GM19043 (cell line): Measurements from ENCODE around the gene TP73.
"Not testable (repeated sequence)": the region's sequence is repeated elsewhere in the genome, so short reads cannot be mapped to it uniquely, and the experiment has no call there.

Experiments
- ATAC-seq: cut with Tn5 transposase; IDR thresholded peaks from one replicate; pipeline ENCODE4 v1.9.1; 2021; ENCODE audit warnings: low read depth; ENCODE audit not compliant: unreplicated experiment

The TP73 gene

GRCh38 chr1:3721955-3722465, 69.7 kb downstream of the TP73 start:
- no peak for ATAC-seq

- no peak for ATAC-seq
These were observed 70.5 kb downstream of the TP73 start for GRCh38 chr1:3722846-3723245.

- not testable (repeated sequence) for ATAC-seq
These were observed 72.2 kb downstream of the TP73 start for GRCh38 chr1:3724416-3725030.

GRCh38 chr1:3725366-3725765, 73.0 kb downstream of the TP73 start:
- ATAC-seq: no peak

- ATAC-seq: no peak
These were observed 74.9 kb downstream of the TP73 start for GRCh38 chr1:3727042-3727824.

GRCh38 chr1:3727825-3728776, 75.8 kb downstream of the TP73 start:
- no peak for ATAC-seq

- no peak for ATAC-seq
These were observed 77.6 kb downstream of the TP73 start for GRCh38 chr1:3729594-3730542.

- no peak for ATAC-seq
These were observed 78.4 kb downstream of the TP73 start for GRCh38 chr1:3730543-3731247.

- ATAC-seq: no peak
These were observed 79.5 kb downstream of the TP73 start for GRCh38 chr1:3731583-3732433.

GRCh38 chr1:3732434-3733093, 80.2 kb downstream of the TP73 start:
- no peak for ATAC-seq

GRCh38 chr1:3733094-3733882, 81.0 kb downstream of the TP73 start:
- ATAC-seq: no peak

GRCh38 chr1:3733883-3734589, 81.7 kb downstream of the TP73 start:
- no peak for ATAC-seq

- ATAC-seq: no peak
These were observed 82.3 kb downstream of the TP73 start for GRCh38 chr1:3734602-3735001.

- ATAC-seq: no peak
These were observed 82.8 kb downstream of the TP73 start for GRCh38 chr1:3735027-3735681.

GRCh38 chr1:3735688-3736087, 83.4 kb downstream of the TP73 start:
- ATAC-seq: no peak

GRCh38 chr1:3736131-3736561, 83.8 kb downstream of the TP73 start:
- no peak for ATAC-seq
